ENCODE results near the gene NLRP9.

DNA sequence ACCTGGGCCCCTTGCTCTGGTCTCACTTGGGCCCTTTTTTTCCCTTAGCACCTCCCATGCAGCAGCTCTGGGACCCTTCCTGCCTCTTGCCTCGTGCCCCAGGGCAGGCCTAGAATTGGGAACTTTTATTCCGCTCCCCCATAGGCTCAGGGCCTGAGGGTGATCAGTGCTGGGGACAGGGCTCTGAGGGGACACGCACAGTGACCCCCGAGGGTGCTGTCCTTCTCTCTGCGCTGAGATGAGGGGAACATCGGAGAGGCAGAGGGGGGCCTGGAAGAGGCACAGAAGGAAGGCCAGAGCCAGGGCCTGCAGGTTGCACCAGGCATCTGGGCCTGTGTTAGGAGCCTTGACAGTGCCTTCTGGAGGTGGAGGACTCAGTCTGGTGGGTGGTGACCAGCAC lies 52.4 kb downstream of the NLRP9 start:
- TF ChIP-seq BHLHE40 (IDR thresholded peaks at IDR 0.05; ENCODE audit: low read depth, low read length) (no peak), ESRRA (IDR thresholded peaks at IDR 0.05; ENCODE audit: borderline replicate concordance, low read length) (no peak), POLR2A (IDR thresholded peaks at IDR 0.05; ENCODE audit: low read length) (no peak), CEBPB (IDR thresholded peaks at IDR 0.05) (no peak)
- TF ChIP-seq, protein P1, sequence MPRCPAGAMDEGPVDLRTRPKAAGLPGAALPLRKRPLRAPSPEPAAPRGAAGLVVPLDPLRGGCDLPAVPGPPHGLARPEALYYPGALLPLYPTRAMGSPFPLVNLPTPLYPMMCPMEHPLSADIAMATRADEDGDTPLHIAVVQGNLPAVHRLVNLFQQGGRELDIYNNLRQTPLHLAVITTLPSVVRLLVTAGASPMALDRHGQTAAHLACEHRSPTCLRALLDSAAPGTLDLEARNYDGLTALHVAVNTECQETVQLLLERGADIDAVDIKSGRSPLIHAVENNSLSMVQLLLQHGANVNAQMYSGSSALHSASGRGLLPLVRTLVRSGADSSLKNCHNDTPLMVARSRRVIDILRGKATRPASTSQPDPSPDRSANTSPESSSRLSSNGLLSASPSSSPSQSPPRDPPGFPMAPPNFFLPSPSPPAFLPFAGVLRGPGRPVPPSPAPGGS (IDR thresholded peaks at IDR 0.05), result no peak
- TF ChIP-seq, protein P2, sequence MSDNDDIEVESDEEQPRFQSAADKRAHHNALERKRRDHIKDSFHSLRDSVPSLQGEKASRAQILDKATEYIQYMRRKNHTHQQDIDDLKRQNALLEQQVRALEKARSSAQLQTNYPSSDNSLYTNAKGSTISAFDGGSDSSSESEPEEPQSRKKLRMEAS (IDR thresholded peaks at IDR 0.05), result no peak
- TF ChIP-seq, protein P3, sequence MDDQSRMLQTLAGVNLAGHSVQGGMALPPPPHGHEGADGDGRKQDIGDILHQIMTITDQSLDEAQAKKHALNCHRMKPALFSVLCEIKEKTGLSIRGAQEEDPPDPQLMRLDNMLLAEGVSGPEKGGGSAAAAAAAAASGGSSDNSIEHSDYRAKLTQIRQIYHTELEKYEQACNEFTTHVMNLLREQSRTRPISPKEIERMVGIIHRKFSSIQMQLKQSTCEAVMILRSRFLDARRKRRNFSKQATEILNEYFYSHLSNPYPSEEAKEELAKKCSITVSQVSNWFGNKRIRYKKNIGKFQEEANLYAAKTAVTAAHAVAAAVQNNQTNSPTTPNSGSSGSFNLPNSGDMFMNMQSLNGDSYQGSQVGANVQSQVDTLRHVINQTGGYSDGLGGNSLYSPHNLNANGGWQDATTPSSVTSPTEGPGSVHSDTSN (IDR thresholded peaks at IDR 0.05), result no peak

Data from A549 (cell line).